Measurements from ENCODE around the gene ZNRF1.
"Not testable (repeated sequence)": the region's sequence is repeated elsewhere in the genome, so short reads cannot be mapped to it uniquely, and the experiment has no call there.

ZNRF1 gene

GRCh38 chr16:75080205-75081029 is 81.6 kb downstream of the ZNRF1 start:
- peak; percentile 39 for DNase-seq

- DNase-seq, result no peak
Measured at GRCh38 chr16:75081179-75081859, 82.5 kb downstream of the ZNRF1 start.

GRCh38 chr16:75083813-75084212 is 85.0 kb downstream of the ZNRF1 start:
- DNase-seq, result no peak

- DNase-seq, result no peak
Measured at GRCh38 chr16:75085556-75085955, 86.7 kb downstream of the ZNRF1 start.

GRCh38 chr16:75086281-75086680 is 87.5 kb downstream of the ZNRF1 start:
- no peak for DNase-seq

- DNase-seq, result no peak
Measured at GRCh38 chr16:75086688-75087374, 88.0 kb downstream of the ZNRF1 start.

- DNase-seq, result peak; percentile 94
Measured at GRCh38 chr16:75087375-75087979, 88.7 kb downstream of the ZNRF1 start.

GRCh38 chr16:75088216-75088615 is 89.4 kb downstream of the ZNRF1 start:
- DNase-seq, result no peak

GRCh38 chr16:75088934-75089333 is 90.1 kb downstream of the ZNRF1 start:
- DNase-seq, result no peak

GRCh38 chr16:75089486-75090202 is 90.8 kb downstream of the ZNRF1 start:
- no peak for DNase-seq

- not testable (repeated sequence) for DNase-seq
Measured at GRCh38 chr16:75090899-75091298, 92.1 kb downstream of the ZNRF1 start.

- DNase-seq, result not testable (repeated sequence)
Measured at GRCh38 chr16:75091619-75092018, 92.8 kb downstream of the ZNRF1 start.

GRCh38 chr16:75092777-75093176 is 94.0 kb downstream of the ZNRF1 start:
- no peak for DNase-seq

GRCh38 chr16:75093598-75094540 is 95.0 kb downstream of the ZNRF1 start:
- DNase-seq, result no peak

- DNase-seq, result no peak
Measured at GRCh38 chr16:75095204-75095621, 96.4 kb downstream of the ZNRF1 start.

GRCh38 chr16:75096656-75097055 is 97.8 kb downstream of the ZNRF1 start:
- DNase-seq, result no peak

GRCh38 chr16:75097191-75097761 is 98.5 kb downstream of the ZNRF1 start:
- DNase-seq, result no peak

GRCh38 chr16:75097941-75098901 is 99.4 kb downstream of the ZNRF1 start:
- DNase-seq, result no peak

GRCh38 chr16:75099075-75099667 is 100.3 kb downstream of the ZNRF1 start:
- DNase-seq, result no peak

Measured in hematopoietic multipotent progenitor cell treated with erythropoietin and hydrocortisone succinate and interleukin-3 and kit ligand, for 6 days (in vitro differentiated cells).